Stomach (tissue), 9 donors: ENCODE measurements around the gene DEPDC5. TPM values are rescaled to one million over a fixed set of nuclear protein-coding genes. Genes with fewer than 3 reads are reported as not detected.

Source experiments
- DNase-seq, 2 donors: peaks; one replicate each; pipeline versions ENCODE4 v3.0.0 to v3.0.0-alpha.2; 2013 to 2019
- H3K27ac ChIP-seq, 5 donors: fragments of 200-600 bp in 4 of 5; sonication (generic) in 4 of 5; one replicate each; pipeline ENCODE4 v1.5.1; 2013 to 2019; ENCODE audit warnings: mild to moderate bottlenecking in 1 of 5, moderate library complexity in 1 of 5
- H3K27me3 ChIP-seq, 3 donors: fragments of 200-600 bp; sonication (generic); one replicate each; pipeline ENCODE4 v1.5.1; 2017 to 2019; ENCODE audit warnings: mixed run types in 1 of 3
- H3K36me3 ChIP-seq, 4 donors: fragments of 200-600 bp; sonication (generic); 1 replicate in 3 of 4; 2 replicates in 1 of 4; pipeline ENCODE4 v1.5.1; 2016 to 2019
- H3K4me1 ChIP-seq, 4 donors: fragments of 200-600 bp; sonication (generic); one replicate each; pipeline ENCODE4 v1.5.1; 2016 to 2019
- H3K4me3 ChIP-seq, 4 donors: fragments of 200-600 bp; sonication (generic) in 3 of 4; one replicate each; pipeline ENCODE4 v1.5.1; 2016 to 2019; ENCODE audit warnings: mild to moderate bottlenecking in 1 of 4
- H3K9me3 ChIP-seq, 4 donors: fragments of 200-600 bp; sonication (generic); one replicate each; pipeline ENCODE4 v1.5.1; 2016 to 2019
- CTCF ChIP-seq, 7 experiments: fragments of 450-650 bp in 4 of 7; fragments of 200-600 bp in 3 of 7; sonication (generic) in 3 of 7; IDR thresholded peaks; one replicate each; pipeline ENCODE4 v1.5.1; 2016 to 2019; ENCODE audit warnings: antibody characterized with exemption in 7 of 7, control low read depth in 2 of 7, mild to moderate bottlenecking in 1 of 7
- EP300 ChIP-seq: sonication (generic); formaldehyde crosslinking; IDR thresholded peaks from one replicate; pipeline ENCODE4 v1.6.1; 2017; ENCODE audit warnings: antibody characterized with exemption
- POLR2A ChIP-seq, 4 donors: fragments of 450-650 bp; IDR thresholded peaks; one replicate each; pipeline ENCODE4 v1.6.1; 2016; ENCODE audit warnings: antibody characterized with exemption in 4 of 4, control low read depth in 2 of 4, mild to moderate bottlenecking in 1 of 4, moderate library complexity in 1 of 4
- POLR2AphosphoS5 ChIP-seq, 3 donors: sonication (generic); formaldehyde crosslinking; IDR thresholded peaks; one replicate each; pipeline ENCODE4 v1.6.1; 2016; ENCODE audit warnings: antibody characterized with exemption in 3 of 3
- WGBS, 5 donors: extraction: QIAGEN DNeasy Blood & Tissue Kit in 3 of 5; methylation state at CpG; one replicate each; pipeline versions ENCODE4 v1.1.5 to v1.1.7; 2013 to 2018; 5-methylcytosine and 5-hydroxymethylcytosine counted together
- intact Hi-C: fragments of 100-400 bp; cut with DNase I; formaldehyde crosslinking; loops from one replicate; pipeline ENCODE4 v1.15.1; 2023; ENCODE audit warnings: low total_unique reads
- polyA plus RNA-seq, 3 donors: library from polyadenylated mRNA; stranded (reverse); fragments of 200-250 nt; gene quantifications; one replicate each; pipeline ENCODE4 v1.2.3, GENCODE V29; 2013
- total RNA-seq, 5 donors: library from RNA; depleted of rRNA; stranded (reverse); fragments of >200 nt; gene quantifications; one replicate each; pipeline versions ENCODE4 v1.1.0 to v1.2.3, GENCODE V29; 2014 to 2016
- donor health status: healthy with polysubstance abuse.
- donor health status: Bipolar disorder and iron deficiency.
- donor health status: healthy.

Gene DEPDC5
- total and polyA plus RNA-seq, 8 donors, result 4.7 to 39.1 (median 20.2) TPM

DNA sequence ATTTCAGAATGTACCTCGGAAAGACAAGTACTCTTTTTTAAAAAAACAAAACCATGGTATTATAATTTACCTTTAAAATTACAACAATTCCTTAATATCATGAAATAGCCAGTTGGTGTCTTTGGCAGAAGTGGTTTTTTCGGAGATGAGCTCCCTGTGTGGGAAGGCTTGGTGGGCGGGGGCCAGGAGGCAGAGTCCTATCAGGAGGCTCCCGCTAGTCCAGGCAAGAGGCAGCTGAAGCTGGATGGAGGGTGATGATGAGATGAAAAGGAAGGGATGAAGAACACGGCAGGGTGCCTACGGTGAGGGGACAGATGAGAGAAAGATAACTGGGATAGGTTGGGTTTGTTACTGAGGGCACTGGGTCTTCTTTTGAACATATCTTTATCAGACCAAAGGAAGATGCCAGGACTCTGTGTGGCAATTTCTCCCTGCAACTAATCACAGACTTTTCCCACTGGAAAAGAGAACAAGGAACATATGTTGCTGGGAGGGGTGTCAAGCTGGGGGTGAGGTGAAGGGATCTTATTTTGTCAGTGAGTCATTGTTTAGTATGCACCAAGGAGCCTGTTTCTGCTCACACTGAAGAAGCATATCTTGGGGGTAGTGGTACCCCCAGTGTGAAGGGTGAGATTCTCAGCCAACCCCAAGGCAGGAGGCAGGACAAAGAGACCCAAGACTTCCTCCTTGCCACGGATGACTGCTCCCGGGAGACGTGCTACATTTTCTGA is 99.0 kb downstream of the DEPDC5 start:
- Histone ChIP-seq H3K4me3 (no peak overlapping the region), H3K4me1 (no peaks in the 10 kb centered on the region), H3K27me3 (no peaks in the 10 kb centered on the region), H3K9me3 (no peaks in the 10 kb centered on the region), H3K36me3 (peaks cover 46 to 99% (median 93%) of the 10 kb centered on the region in 4 donors), H3K27ac (no peak overlapping the region)
- no peak for DNase-seq
- intact Hi-C loops, result no loop called here
- whole genome bisulfite sequencing, 5 donors, result 91 to 94% (median 93%) methylated on average over 9 of the region's 9 CpGs
- TF ChIP-seq POLR2AphosphoS5 (IDR thresholded peaks at IDR 0.05), result no peak
- TF ChIP-seq POLR2A (IDR thresholded peaks at IDR 0.05), result no peak
- TF ChIP-seq CTCF (IDR thresholded peaks at IDR 0.05), result no peak

DNA sequence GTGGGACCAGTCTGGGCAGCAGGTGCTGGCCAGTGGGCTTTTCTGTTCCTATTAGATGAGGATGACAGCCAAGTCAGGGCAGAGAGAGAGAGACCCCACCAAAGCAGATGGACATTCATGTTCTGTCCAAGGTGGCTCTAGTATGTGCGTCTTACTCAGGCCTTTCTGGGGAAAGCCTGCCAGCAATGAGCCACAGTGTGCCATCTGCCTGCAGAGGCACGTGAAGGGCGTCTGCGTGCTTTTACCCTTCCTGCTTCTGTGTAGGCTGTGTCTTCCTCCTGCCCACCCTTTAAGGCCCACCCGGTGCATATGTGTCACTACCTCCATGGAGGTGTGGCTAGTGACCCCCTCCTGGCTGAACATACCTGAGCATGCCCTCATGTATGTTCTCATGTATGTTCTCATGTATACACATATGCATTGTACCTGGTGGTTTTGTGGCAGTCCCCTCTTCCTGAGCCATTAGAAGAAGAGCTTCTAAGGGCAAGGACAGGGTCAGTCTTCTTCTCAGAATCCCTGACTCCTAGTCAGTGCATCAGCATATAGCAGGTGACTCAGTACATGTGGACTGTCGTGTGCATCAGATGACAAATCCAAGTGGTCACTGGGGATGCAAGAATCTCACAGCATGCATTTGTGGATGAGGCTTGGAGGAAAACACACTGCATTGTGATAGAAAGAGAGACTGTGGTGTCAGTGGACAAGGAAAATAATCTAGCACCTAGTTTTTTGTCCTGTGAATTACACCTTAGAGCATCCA is 100.1 kb downstream of the DEPDC5 start:
- Histone ChIP-seq H3K4me1 (no peaks in the 10 kb centered on the region), H3K4me3 (no peak overlapping the region)
- WGBS, 5 donors, result 93 to 97% (median 96%) methylated on average over 2 to 6 of the region's 6 CpGs

GRCh38 chr22:31857247-31857646 is 103.4 kb downstream of the DEPDC5 start:
- intact Hi-C loops, result no loop called here
- Histone ChIP-seq H3K4me3 (no peak overlapping the region), H3K27me3 (no peaks in the 10 kb centered on the region), H3K4me1 (no peaks in the 10 kb centered on the region), H3K27ac (no peak overlapping the region), H3K9me3 (no peaks in the 10 kb centered on the region), H3K36me3 (peaks cover 17 to 87% (median 85%) of the 10 kb centered on the region in 4 donors)
- peak in 1 of 2 donors; percentile 89 for DNase-seq
- WGBS, 5 donors, result 28 to 53% (median 38%) methylated on average over 9 of the region's 9 CpGs
- TF ChIP-seq CTCF (IDR thresholded peaks at IDR 0.05) (no peak), POLR2A (IDR thresholded peaks at IDR 0.05) (no peak), EP300 (no peak), POLR2AphosphoS5 (IDR thresholded peaks at IDR 0.05) (no peak)

More for the DNA sequence above, 100.1 kb downstream of the DEPDC5 start:
- no peak for TF ChIP-seq CTCF (IDR thresholded peaks at IDR 0.05)
- intact Hi-C loops, result no loop called here
- DNase-seq, result no peak
- Histone ChIP-seq H3K36me3 (peaks cover 37 to 93% (median 87%) of the 10 kb centered on the region in 4 donors), H3K27ac (no peak overlapping the region), H3K9me3 (no peaks in the 10 kb centered on the region), H3K27me3 (no peaks in the 10 kb centered on the region)

DNA sequence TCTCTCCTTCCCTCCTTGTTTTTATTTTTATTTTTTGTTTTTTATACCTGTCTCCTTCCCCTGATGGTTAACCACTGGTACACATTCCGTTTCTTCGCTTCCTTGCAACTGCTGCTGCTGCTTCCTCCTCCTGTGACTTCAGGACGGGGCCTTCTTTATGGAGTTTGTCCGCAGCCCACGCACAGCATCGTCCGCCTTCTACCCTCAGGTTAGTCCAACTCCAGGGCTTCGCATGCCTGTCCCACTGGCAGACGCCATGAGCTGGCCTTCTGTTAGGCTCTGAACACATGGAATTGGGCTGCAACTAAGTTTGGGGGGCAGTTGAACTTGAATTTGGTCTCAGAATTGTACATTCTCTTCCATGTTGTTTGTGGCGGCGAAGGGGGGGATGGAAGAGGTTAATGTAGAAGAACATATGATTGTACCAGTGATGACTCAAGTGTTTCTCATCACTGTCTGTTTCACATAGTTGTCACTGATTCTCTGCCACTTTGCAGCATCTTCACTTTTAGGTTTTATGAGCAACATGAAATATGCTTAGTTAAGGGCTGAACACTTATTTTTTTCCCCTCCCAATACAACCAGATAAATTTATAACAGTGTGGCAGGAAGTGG is 107.5 kb downstream of the DEPDC5 start:
- DNase-seq, result no peak
- H3K27ac ChIP-seq, result no peak overlapping the region
- no peaks in the 10 kb centered on the region for H3K9me3 ChIP-seq
- no peaks in the 10 kb centered on the region for H3K27me3 ChIP-seq
- H3K36me3 ChIP-seq, result peaks cover 0 to 81% (median 71%) of the 10 kb centered on the region in 4 donors
- H3K4me3 ChIP-seq, result no peak overlapping the region
- WGBS, 5 donors, result 93 to 97% (median 95%) methylated on average over 11 of the region's 11 CpGs
- no peaks in the 10 kb centered on the region for H3K4me1 ChIP-seq
- intact Hi-C loops, result no loop called here
- TF ChIP-seq EP300, result no peak
